ENCODE measurements around the gene SLC12A1.

The SLC12A1 gene

DNA sequence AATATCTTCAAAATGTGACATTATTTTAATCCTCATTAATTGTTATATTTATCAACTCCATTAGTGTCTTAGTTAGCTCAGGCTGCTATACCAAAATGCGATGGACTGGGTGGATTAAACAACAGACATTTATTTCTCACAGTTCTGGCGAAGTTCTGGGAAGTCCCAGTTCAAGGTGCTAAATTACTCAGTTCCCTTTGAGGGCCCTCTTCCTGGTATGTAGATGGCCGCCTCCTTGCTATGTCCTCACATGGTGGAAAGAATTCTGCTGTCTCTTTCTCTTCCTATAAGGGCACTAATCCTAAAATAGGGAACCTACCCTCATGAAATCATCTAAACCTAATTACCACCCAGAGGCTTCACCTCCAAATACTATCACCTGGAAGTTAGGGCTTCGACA, 86.4 kb downstream of the SLC12A1 start:
- TF ChIP-seq, protein P1, sequence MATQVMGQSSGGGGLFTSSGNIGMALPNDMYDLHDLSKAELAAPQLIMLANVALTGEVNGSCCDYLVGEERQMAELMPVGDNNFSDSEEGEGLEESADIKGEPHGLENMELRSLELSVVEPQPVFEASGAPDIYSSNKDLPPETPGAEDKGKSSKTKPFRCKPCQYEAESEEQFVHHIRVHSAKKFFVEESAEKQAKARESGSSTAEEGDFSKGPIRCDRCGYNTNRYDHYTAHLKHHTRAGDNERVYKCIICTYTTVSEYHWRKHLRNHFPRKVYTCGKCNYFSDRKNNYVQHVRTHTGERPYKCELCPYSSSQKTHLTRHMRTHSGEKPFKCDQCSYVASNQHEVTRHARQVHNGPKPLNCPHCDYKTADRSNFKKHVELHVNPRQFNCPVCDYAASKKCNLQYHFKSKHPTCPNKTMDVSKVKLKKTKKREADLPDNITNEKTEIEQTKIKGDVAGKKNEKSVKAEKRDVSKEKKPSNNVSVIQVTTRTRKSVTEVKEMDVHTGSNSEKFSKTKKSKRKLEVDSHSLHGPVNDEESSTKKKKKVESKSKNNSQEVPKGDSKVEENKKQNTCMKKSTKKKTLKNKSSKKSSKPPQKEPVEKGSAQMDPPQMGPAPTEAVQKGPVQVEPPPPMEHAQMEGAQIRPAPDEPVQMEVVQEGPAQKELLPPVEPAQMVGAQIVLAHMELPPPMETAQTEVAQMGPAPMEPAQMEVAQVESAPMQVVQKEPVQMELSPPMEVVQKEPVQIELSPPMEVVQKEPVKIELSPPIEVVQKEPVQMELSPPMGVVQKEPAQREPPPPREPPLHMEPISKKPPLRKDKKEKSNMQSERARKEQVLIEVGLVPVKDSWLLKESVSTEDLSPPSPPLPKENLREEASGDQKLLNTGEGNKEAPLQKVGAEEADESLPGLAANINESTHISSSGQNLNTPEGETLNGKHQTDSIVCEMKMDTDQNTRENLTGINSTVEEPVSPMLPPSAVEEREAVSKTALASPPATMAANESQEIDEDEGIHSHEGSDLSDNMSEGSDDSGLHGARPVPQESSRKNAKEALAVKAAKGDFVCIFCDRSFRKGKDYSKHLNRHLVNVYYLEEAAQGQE (IDR thresholded peaks at IDR 0.05; ENCODE audit: insufficient read depth in 1 of 2, low read depth in 2 of 2, low read length in 2 of 2): no peak
- TF ChIP-seq TAF1 (IDR thresholded peaks at IDR 0.05; ENCODE audit: borderline replicate concordance, insufficient read depth, low read length): no peak
- no peak for TF ChIP-seq POLR2AphosphoS5 (IDR thresholded peaks at IDR 0.05; ENCODE audit: low read depth, low read length)
- TF ChIP-seq FOXP2 (optimal IDR thresholded peaks at IDR 0.05; ENCODE audit: borderline replicate concordance, extremely low read depth, extremely low read length, insufficient read depth): no peak
- TF ChIP-seq SIN3A (IDR thresholded peaks at IDR 0.05; ENCODE audit: borderline replicate concordance, insufficient read depth, low read length): no peak

DNA sequence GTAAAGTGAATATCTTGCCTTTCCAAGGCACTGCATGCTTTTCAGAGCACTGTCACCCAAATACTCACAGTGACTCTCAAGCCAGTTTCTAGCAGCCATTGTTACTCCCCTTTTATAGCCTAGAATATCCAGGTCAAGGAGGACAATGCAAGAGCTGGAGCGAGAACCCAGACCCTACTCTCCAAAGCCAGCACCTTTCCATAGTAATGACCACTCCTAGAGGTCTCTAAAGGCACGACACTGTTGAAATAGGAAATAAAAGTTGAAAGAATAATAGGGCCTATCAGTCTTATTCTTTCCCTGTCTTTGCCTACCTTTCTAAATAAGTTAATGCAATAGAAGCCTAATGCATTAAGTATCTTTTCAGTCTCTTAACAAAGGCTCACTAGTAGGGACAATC, 91.6 kb downstream of the SLC12A1 start:
- TF ChIP-seq, protein P1 (IDR thresholded peaks at IDR 0.05; ENCODE audit: insufficient read depth in 1 of 2, low read depth in 2 of 2, low read length in 2 of 2): no peak
- TF ChIP-seq TAF1 (IDR thresholded peaks at IDR 0.05; ENCODE audit: borderline replicate concordance, insufficient read depth, low read length) (no peak), FOXP2 (optimal IDR thresholded peaks at IDR 0.05; ENCODE audit: borderline replicate concordance, extremely low read depth, extremely low read length, insufficient read depth) (no peak), SIN3A (IDR thresholded peaks at IDR 0.05; ENCODE audit: borderline replicate concordance, insufficient read depth, low read length) (no peak), POLR2AphosphoS5 (IDR thresholded peaks at IDR 0.05; ENCODE audit: low read depth, low read length) (no peak)

DNA sequence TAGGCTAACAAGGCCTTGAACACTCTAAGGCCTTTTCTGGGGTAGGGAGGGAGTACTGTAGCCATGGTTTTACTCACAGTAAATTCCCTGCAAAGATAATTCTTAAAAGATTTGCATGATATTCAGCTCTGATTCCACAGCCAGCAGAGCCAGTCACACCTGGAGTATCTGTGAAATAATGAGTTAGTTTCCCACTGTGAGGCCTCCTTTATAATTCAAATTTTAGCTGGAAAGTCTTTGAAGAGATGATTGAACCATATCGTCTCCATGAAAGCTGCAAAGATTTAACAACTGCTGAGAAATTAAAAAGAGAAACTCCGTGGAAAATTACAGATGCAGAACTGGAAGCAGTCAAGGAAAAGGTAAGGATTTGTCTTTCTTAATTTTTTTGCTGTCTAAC, 92.8 kb downstream of the SLC12A1 start:
- TF ChIP-seq FOXP2 (optimal IDR thresholded peaks at IDR 0.05; ENCODE audit: borderline replicate concordance, extremely low read depth, extremely low read length, insufficient read depth): no peak
- no peak for TF ChIP-seq SIN3A (IDR thresholded peaks at IDR 0.05; ENCODE audit: borderline replicate concordance, insufficient read depth, low read length)
- TF ChIP-seq POLR2AphosphoS5 (IDR thresholded peaks at IDR 0.05; ENCODE audit: low read depth, low read length): no peak
- no peak for TF ChIP-seq TAF1 (IDR thresholded peaks at IDR 0.05; ENCODE audit: borderline replicate concordance, insufficient read depth, low read length)
- TF ChIP-seq, protein P1 (IDR thresholded peaks at IDR 0.05; ENCODE audit: insufficient read depth in 1 of 2, low read depth in 2 of 2, low read length in 2 of 2): no peak

DNA sequence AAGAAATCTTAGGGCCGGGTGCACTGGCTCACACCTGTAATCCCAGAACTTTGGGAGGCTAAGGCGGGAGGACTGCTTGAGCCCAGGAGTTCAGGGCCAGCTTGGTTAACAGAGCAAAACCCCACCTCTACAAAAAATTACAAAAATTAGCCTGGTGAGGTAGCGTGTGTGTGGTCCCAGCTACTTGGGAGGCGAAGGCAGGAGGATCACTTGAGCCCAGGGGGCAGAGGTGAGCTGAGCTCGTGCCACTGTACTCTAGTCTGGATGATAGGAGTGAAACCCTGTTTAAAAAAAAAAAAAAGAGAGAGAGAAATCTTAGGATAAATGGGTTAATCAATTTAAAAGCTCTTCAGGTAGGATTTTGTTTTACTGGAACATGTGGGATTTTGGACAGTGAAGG, 93.9 kb downstream of the SLC12A1 start:
- TF ChIP-seq POLR2AphosphoS5 (IDR thresholded peaks at IDR 0.05; ENCODE audit: low read depth, low read length) (no peak), TAF1 (IDR thresholded peaks at IDR 0.05; ENCODE audit: borderline replicate concordance, insufficient read depth, low read length) (no peak), SIN3A (IDR thresholded peaks at IDR 0.05; ENCODE audit: borderline replicate concordance, insufficient read depth, low read length) (no peak), FOXP2 (optimal IDR thresholded peaks at IDR 0.05; ENCODE audit: borderline replicate concordance, extremely low read depth, extremely low read length, insufficient read depth) (no peak)
- TF ChIP-seq, protein P1 (IDR thresholded peaks at IDR 0.05; ENCODE audit: insufficient read depth in 1 of 2, low read depth in 2 of 2, low read length in 2 of 2): no peak

DNA sequence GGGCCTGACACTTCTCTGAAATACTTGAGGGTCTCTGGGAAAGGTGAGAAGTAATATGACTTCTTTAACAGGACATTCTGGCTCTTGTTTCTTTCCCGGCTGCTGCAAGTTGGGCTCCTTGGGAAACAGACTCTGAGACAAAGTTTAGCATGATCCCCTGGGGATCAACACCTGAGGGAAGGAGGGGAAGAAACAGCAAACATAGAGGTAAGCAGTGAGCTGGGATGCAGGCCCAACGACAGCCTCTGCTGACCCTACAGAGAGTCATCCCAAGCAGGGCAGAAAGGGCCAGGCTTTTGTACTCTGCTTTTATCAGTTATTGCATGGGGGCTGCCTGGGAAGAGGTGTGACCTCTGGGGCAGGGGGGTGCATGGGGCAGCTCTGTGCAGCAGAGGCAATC, 98.3 kb downstream of the SLC12A1 start:
- TF ChIP-seq FOXP2 (optimal IDR thresholded peaks at IDR 0.05; ENCODE audit: borderline replicate concordance, extremely low read depth, extremely low read length, insufficient read depth): no peak
- no peak for TF ChIP-seq POLR2AphosphoS5 (IDR thresholded peaks at IDR 0.05; ENCODE audit: low read depth, low read length)
- no peak for TF ChIP-seq TAF1 (IDR thresholded peaks at IDR 0.05; ENCODE audit: borderline replicate concordance, insufficient read depth, low read length)
- TF ChIP-seq, protein P1 (IDR thresholded peaks at IDR 0.05; ENCODE audit: insufficient read depth in 1 of 2, low read depth in 2 of 2, low read length in 2 of 2): no peak
- TF ChIP-seq SIN3A (IDR thresholded peaks at IDR 0.05; ENCODE audit: borderline replicate concordance, insufficient read depth, low read length): no peak

Data from PFSK-1 (cell line).